ENCODE results near the gene LRRC75A.

DNA sequence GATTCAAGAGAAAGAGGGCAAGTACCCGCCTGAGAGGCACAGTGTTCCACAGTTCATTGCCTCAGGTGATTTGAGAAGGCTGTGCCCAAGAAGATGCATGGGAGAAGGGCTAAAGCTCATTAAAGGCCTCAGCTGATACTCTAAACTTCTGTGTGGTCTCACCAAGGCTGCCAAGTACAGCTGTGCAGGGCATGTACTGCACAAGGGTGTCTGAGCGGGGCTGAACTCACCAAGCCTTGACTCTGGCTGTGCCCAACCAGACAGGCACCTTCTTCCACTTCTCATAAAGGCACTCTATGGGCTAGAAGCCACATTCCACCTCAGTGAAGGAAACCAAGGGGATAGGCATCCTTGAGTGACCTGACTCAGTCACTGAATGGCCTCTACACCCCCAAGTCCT, 12.7 kb downstream of the LRRC75A start:
- TF ChIP-seq, protein P1, sequence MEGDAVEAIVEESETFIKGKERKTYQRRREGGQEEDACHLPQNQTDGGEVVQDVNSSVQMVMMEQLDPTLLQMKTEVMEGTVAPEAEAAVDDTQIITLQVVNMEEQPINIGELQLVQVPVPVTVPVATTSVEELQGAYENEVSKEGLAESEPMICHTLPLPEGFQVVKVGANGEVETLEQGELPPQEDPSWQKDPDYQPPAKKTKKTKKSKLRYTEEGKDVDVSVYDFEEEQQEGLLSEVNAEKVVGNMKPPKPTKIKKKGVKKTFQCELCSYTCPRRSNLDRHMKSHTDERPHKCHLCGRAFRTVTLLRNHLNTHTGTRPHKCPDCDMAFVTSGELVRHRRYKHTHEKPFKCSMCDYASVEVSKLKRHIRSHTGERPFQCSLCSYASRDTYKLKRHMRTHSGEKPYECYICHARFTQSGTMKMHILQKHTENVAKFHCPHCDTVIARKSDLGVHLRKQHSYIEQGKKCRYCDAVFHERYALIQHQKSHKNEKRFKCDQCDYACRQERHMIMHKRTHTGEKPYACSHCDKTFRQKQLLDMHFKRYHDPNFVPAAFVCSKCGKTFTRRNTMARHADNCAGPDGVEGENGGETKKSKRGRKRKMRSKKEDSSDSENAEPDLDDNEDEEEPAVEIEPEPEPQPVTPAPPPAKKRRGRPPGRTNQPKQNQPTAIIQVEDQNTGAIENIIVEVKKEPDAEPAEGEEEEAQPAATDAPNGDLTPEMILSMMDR (IDR thresholded peaks at IDR 0.05), result no peak
- no peak for TF ChIP-seq ZFX (IDR thresholded peaks at IDR 0.05; ENCODE audit: borderline replicate concordance)
